Type B pancreatic cell (in vitro differentiated cells): ENCODE results near the gene UBR1. TPM values are rescaled to one million over a fixed set of nuclear protein-coding genes. Genes with fewer than 3 reads are reported as not detected.

Source experiments
- DNase-seq: peaks from one replicate; pipeline ENCODE4 v3.0.0; 2021; ENCODE audit warnings: mixed read lengths; ENCODE audit not compliant: unreplicated experiment; ENCODE audit errors: extremely low spot score
- H3K27ac Mint-ChIP-seq: 2 replicates; pipeline ENCODE4 v1.8.0; 2021; ENCODE audit warnings: mild to moderate bottlenecking, mixed read lengths
- H3K27me3 Mint-ChIP-seq: 2 replicates; pipeline ENCODE4 v1.8.0; 2021; ENCODE audit warnings: mixed read lengths
- H3K36me3 Mint-ChIP-seq: 2 replicates; pipeline ENCODE4 v1.8.0; 2021; ENCODE audit warnings: mixed read lengths
- H3K4me1 Mint-ChIP-seq: one replicate; pipeline ENCODE4 v1.8.0; 2021; ENCODE audit warnings: mixed read lengths; ENCODE audit not compliant: unreplicated experiment
- H3K4me3 Mint-ChIP-seq: 2 replicates; pipeline ENCODE4 v1.8.0; 2021; ENCODE audit warnings: mild to moderate bottlenecking, mixed read lengths
- H3K9me3 Mint-ChIP-seq: 2 replicates; pipeline ENCODE4 v1.8.0; 2021; ENCODE audit warnings: mixed read lengths
- total RNA-seq: library from RNA; stranded (reverse); gene quantifications from 2 replicates; pipeline ENCODE4 v1.2.1, GENCODE V29; 2021; ENCODE audit warnings: low replicate concordance
- TF ChIP-seq, protein P1 (sequence below): fragments of 200-600 bp; sonication (generic); conservative IDR thresholded peaks from 2 replicates; pipeline ENCODE4 v1.5.0; 2021; ENCODE audit warnings: antibody characterized with exemption, mild to moderate bottlenecking

The UBR1 gene
- total RNA-seq, 1 donor from 2014 or later: 28.3 TPM

DNA sequence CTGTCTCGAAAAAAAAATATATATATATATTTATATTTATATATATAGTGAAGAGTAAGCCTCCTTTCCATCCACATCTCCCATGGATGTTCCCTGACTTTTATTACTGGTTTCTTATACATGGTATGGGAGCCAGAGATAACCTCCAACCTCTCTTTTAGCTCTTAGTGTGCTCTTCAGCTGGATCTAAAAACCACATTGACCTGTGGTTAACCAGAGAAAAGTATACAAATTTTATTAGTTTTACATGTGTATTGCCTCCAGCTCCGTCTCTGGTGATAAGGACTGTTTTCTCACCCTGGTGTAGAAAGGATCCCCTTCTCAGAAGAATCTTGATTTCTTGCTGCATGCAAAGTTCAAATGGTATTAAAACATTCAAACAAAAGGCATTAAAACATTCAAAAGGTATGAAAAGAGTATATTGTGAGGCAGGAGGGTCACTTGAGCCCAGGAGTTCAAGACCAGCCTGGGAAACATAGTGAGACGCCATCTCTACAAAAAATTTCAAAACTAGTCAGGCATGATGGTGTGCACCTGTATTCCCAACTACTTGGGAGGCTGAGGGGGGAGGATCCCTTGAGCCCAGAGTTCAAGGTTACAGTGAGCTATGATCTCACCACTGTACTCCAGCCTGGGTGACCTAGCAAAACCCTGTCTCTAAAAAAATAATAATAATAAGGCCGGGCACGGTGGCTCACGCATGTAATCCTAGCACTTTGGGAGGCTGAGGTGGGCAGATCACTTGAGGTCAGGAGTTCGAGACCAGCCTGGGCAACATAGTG lies 171.8 kb downstream of the UBR1 start:
- no peak for DNase-seq
- Mint-ChIP-seq H3K9me3 (no peaks in the 10 kb centered on the region), H3K36me3 (no peaks in the 10 kb centered on the region), H3K4me1 (no peaks in the 10 kb centered on the region), H3K4me3 (no peak overlapping the region), H3K27me3 (no peaks in the 10 kb centered on the region), H3K27ac (no peak overlapping the region)
- TF ChIP-seq, protein P1, sequence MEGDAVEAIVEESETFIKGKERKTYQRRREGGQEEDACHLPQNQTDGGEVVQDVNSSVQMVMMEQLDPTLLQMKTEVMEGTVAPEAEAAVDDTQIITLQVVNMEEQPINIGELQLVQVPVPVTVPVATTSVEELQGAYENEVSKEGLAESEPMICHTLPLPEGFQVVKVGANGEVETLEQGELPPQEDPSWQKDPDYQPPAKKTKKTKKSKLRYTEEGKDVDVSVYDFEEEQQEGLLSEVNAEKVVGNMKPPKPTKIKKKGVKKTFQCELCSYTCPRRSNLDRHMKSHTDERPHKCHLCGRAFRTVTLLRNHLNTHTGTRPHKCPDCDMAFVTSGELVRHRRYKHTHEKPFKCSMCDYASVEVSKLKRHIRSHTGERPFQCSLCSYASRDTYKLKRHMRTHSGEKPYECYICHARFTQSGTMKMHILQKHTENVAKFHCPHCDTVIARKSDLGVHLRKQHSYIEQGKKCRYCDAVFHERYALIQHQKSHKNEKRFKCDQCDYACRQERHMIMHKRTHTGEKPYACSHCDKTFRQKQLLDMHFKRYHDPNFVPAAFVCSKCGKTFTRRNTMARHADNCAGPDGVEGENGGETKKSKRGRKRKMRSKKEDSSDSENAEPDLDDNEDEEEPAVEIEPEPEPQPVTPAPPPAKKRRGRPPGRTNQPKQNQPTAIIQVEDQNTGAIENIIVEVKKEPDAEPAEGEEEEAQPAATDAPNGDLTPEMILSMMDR: no peak

DNA sequence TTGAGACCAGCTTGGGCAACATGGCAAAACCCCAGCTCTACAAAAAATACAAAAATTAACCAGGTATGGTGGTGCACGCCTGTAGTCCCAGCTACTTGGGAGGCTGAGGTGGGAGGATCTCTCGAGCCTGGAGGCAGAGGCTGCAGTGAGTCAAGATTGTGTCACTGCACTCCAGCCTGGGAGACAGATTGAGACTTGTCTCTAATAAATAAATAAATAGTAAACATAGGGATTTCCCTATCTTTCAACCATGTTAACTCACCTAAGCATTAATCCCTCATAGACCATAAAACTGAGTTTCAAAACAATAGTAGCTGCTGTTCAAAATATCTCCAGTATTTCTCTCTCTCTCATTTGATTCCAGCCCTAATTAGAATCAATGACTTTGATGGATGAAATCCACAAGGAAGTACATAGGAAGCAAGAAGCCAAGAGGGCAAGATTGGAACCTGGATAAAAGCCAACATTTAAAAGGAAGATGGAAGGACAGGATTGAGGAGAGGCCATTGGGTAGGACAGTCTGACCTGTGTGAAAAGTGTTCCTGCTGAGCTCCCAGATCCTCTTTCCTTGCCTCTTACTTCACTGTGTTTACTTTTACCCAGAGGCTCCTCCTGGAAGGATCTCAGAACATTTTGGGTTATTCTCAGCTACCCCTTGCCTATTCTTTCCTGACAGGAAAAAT lies 172.9 kb downstream of the UBR1 start:
- H3K4me3 Mint-ChIP-seq: no peak overlapping the region
- H3K9me3 Mint-ChIP-seq: no peaks in the 10 kb centered on the region
- H3K36me3 Mint-ChIP-seq: no peaks in the 10 kb centered on the region
- no peaks in the 10 kb centered on the region for H3K4me1 Mint-ChIP-seq
- no peaks in the 10 kb centered on the region for H3K27me3 Mint-ChIP-seq
- no peak for DNase-seq
- no peak overlapping the region for H3K27ac Mint-ChIP-seq
- TF ChIP-seq, protein P1: no peak

DNA sequence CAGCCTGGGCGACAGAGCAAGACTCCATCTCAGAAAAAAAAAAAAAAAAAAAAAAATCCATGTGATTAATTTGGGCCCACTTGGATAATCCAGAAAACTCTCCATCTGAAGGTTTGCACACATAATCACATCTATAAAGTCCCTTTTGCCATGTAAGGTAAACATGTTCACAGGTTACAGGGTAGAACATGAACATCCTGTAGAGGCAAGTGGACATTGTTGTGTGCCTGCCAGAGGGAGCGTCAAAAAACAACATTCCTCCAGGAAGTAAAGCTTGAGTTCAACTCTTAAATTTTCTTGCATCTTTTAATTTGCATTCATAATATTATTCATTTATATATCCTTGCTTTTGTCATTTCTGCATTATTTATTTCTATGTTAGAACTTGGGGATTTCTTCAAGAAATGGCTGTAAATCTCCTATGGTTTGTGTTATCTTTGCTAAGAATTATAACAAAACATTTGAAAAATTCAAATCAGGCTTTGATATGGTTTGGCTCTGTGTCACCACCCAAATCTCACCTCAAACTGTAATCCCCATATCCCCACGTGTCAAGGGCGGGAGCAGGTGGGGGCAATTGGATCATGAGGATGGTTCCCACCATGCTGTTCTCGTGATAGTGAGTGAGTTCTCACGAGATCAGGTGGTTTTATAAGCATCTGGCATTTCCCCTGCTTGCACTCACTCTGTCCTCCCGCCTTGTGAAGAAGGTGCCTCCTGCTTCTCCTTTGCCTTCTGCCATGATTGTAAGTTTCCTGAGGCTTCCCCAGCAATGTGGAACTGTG lies 173.9 kb downstream of the UBR1 start:
- Mint-ChIP-seq H3K4me1 (no peaks in the 10 kb centered on the region), H3K27me3 (no peaks in the 10 kb centered on the region), H3K27ac (no peak overlapping the region)

DNA sequence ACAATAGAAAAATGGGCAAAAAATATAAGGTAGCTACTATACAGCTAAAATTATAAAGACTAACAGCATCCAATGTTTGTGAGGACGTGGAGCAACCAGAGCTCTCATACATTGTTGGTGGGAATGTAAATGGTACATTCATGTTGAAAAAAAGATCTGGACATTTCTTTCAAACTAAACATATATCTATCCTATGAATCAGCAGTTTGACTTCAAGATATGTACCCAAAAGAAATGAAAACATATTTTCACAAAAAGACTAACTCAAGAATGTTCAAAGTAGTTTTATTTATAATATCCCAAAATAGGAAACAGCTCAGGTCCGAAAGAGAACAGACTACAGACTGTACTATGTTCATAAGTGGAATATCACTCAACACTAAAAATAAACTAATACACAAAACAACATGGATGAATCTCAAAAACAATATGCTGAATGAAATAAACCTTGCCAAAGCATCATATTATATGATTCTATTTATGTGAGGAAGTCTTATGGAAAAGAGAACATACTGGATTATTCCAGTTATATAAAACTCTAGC lies 176.5 kb downstream of the UBR1 start:
- H3K27ac Mint-ChIP-seq: no peak overlapping the region
- H3K27me3 Mint-ChIP-seq: no peaks in the 10 kb centered on the region
- no peak overlapping the region for H3K4me3 Mint-ChIP-seq
- DNase-seq: no peak
- H3K36me3 Mint-ChIP-seq: no peaks in the 10 kb centered on the region
- H3K4me1 Mint-ChIP-seq: no peaks in the 10 kb centered on the region
- H3K9me3 Mint-ChIP-seq: no peaks in the 10 kb centered on the region
- TF ChIP-seq, protein P1: no peak

More for the DNA sequence above, 173.9 kb downstream of the UBR1 start:
- no peaks in the 10 kb centered on the region for H3K9me3 Mint-ChIP-seq
- TF ChIP-seq, protein P1: no peak
- H3K4me3 Mint-ChIP-seq: no peak overlapping the region
- DNase-seq: no peak
- H3K36me3 Mint-ChIP-seq: no peaks in the 10 kb centered on the region

DNA sequence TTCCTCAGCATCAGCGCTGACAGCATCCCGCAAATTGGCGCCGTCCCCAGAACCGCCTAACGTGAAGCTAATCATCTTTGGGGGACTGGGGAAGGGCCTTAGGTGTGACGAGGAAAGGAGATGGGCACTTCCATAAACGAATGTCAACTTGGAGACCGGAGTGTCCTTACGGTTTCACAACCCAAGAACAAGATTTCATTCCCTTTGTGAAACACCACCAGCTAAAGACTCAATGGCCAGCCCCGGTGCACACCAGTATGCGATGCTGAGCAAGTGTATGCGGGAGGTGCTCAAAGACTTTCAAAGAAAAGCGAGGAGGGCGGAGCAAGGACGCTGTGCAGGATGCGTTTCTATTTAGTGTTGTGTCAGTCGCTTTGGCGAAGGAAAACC lies 184.5 kb downstream of the UBR1 start:
- H3K27ac Mint-ChIP-seq: peak overlapping the region; percentile 86
- DNase-seq: no peak
- H3K4me1 Mint-ChIP-seq: peaks cover 9% of the 10 kb centered on the region
- peaks cover 9% of the 10 kb centered on the region for H3K27me3 Mint-ChIP-seq
- no peaks in the 10 kb centered on the region for H3K9me3 Mint-ChIP-seq
- H3K36me3 Mint-ChIP-seq: no peaks in the 10 kb centered on the region
- peak overlapping the region; percentile 99 for H3K4me3 Mint-ChIP-seq
- TF ChIP-seq, protein P1: no peak
